Epidermal melanocyte (primary cell): ENCODE data around the gene UBE2F.
"Not testable (repeated sequence)": the region's sequence is repeated elsewhere in the genome, so short reads cannot be mapped to it uniquely, and the experiment has no call there.

ENCODE experiments used
- DNase-seq: peaks from one replicate; pipeline ENCODE4 v3.0.0; 2011; ENCODE audit warnings: low spot score; ENCODE audit not compliant: insufficient read length

UBE2F gene

GRCh38 chr2:237944302-237944701 is 22.5 kb upstream of the UBE2F start:
- DNase-seq: no peak

GRCh38 chr2:237946423-237946822 is 20.4 kb upstream of the UBE2F start:
- DNase-seq: no peak

DNA sequence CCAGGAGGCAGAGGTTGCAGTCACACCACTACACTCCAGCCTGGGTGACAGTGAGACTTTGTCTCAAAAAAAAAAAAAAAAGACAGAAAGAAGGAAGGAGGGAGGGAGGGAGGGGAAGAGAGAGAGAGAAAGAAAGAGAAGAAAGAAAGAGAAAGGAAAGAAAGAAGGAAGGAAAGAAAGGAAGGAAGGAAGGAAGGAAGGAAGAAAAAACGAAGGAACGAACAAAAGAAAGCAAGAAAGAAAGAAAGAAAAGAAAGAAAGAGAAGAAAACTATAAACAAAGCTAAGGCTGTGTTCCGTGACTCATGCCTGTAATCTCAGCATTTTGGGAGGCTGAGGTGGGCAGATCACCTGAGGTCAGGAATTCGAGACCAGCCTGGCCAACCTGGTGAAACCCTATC is 15.5 kb upstream of the UBE2F start:
- not testable (repeated sequence) for DNase-seq

DNA sequence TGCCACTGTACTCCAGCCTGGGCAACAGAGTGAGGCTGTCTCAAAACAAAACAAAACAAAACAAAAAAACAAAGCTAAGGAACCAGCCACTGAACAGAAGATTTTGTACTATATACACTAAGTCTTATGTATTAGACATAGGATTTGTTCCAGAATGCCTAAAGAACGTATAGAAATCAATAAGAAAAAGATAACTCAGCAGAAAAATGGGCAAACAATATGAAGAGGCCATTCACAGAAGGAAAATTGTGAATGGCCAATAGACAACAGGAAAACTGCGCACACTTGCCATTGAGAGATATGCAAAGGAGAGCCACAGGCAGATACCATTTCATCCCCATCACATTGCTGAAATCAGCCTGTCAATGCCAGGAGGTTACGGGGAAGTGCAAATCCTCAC is 14.9 kb upstream of the UBE2F start:
- no peak for DNase-seq

- DNase-seq: no peak
Observed at GRCh38 chr2:237952851-237953250, 14.0 kb upstream of the UBE2F start.

GRCh38 chr2:237955640-237956401 is 11.0 kb upstream of the UBE2F start:
- DNase-seq: no peak

- DNase-seq: no peak
Observed at GRCh38 chr2:237956402-237956736, 10.4 kb upstream of the UBE2F start.

- no peak for DNase-seq
Observed at GRCh38 chr2:237961637-237962036, 5.2 kb upstream of the UBE2F start.

DNA sequence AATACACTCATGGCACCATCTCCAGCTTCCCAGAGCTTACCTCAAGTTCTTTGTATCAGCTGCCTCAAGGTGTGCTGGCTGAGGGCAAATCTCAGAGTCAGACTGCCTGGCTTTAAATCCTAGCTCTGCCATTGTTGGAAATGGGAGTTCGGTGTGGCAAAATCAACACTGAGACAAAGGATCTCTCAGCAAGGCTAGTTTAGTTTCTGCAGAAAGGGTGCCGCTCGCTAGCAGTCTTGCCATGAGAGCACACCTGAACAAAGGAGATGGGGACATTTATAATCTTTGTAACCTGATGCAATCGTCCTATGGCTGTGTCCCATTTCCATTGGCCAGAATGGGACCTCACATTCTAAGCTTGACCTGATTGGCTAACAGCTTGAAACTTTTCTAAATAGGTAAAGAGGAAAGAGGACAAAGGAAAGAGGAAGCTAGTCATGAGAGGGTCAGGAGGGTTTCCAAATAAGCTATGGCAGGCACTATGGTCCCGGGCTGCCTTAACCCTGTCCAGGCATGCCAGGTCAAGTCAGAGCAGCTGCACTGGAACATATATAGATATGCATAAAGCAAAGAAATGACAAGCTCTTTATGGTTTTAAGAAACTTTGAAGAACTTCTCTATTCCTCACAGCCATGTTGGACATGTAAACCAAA is 4.3 kb upstream of the UBE2F start:
- DNase-seq: no peak

DNA sequence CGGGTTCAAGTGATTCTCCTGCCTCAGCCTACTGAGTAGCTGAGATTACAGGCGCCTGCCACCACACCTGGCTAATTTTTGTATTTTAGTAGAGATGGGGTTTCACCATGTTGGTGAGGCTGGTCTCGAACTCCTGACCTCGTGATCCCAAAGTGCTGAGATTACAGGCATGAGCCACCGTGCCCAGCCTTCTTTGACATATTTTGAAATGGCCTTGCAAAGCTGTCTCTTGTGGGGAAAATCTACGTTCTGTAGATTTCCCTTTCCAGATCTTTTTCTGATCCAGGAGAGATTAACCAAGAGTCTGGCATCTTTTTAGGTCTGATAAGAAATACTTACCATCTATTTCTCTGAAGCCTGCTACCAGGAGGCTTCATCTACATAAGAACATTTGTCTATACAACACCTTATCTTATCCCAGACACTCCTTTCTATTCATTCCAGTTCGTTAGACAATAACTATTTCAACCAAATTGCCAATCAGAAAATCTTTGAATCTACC is 3.3 kb upstream of the UBE2F start:
- not testable (repeated sequence) for DNase-seq

GRCh38 chr2:237964194-237964577 is 2.6 kb upstream of the UBE2F start:
- no peak for DNase-seq

DNA sequence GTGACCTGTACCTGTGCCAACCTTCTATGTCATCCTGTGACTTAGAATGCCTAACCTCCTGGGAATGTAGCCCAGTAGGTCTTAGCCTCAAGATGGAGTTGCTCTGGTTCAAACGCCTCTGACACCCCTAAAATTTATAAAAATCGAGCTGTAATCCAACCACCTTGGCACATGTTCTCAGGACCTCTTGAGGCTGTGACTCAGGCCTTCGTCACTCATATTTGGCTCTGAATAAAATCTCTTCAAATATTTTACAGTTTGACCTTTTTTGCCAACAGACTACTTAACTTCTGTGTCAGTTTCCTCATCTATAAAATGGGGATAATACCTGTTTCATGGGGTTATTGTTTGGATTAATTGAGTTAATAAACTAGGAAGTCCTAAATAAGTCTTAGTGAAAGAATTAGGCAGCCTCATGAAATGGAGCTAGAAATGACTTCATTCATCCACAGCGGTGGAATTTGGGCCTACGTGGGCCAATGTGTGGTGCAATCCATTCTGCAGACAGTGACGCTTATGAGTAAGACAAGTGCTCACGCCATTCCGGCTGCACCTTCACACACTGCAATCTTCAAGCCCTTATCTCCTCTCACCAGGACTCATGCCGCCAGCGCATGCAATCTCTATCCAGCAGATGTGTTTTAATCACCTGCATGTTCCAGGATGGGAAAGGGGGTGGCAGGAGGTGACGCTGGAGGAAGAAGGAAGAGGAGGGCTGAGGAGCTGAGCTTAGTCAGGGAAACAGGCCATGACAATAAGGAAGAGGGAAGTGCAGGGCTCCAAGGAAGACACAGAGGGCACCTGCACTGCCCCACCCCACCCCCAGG is 2.0 kb upstream of the UBE2F start:
- no peak for DNase-seq

DNA sequence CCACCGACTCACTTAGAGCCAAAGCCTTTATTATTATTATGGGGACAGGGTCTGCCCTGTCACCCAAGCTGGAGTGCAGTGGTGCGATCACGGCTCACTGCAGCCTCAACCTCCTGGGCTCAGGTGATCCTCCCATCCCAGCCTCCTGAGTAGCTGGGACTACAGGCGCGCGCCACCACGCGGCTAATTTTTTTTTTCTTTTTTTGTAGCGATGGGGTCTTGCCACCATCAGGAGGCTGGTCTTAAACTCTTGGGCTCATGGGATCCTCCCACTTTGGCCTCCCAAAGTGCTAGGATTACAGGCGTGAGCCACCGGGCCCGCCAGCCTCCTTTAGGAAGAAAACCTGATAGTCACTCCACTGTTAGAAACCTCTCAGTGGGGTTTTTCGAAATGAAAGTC is 970 bp upstream of the UBE2F start:
- DNase-seq: not testable (repeated sequence)

DNA sequence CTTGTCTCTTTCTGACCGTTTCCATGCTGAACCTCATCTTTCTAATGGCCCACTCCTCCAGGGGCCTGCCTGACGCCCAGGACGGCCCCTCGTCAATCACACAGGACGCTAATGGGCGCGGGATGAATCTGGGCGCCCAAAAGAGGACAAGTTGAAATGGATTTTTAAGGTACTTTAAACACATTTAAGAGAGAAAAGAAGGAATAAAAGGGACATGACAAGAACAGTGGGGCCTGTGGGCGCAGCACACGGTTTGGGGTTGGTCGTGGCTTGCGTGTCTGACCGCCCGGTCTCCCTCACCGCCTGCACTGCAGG is 607 bp upstream of the UBE2F start:
- no peak for DNase-seq

GRCh38 chr2:237967463-237967951 is 693 bp downstream of the UBE2F start:
- DNase-seq: no peak

- peak; percentile 93 for DNase-seq
Observed at GRCh38 chr2:237968048-237968862, 1.4 kb downstream of the UBE2F start.

- no peak for DNase-seq
Observed at GRCh38 chr2:237971661-237972060, 4.8 kb downstream of the UBE2F start.

DNA sequence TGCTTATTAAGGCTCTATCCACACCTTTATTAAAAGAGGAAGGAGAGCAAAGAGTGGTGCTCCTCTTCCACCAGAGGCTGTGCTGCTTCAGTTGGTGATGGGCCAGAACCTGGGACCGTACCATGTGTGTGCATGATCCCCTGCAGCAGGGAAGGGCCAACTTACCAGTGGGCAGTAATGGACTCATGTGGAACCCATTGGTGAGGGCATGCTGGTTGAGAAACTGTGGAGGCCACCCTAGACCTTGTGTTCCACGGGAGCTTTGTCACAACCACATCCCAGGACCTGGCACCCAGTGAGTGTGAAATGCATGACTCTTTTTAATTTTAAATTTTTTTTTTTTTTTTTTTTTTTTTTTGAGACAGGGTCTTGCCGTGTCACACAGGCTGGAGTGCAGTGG is 5.4 kb downstream of the UBE2F start:
- no peak for DNase-seq

DNA sequence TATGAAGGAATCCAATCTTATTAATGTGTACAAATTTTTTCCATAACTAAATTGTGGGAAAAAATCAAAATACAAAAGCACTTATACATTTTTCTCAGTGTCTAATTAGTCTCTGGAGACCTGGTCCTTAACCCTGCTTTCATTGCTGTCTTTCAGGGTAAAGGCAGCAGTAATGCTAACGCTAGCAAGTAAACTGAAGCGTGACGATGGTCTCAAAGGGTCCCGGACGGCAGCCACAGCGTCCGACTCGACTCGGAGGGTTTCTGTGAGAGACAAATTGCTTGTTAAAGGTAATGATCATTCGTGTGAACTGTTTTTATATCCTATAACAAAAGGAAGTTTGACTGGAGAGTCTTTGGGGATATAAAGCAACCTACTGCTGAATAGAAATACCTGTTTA is 6.1 kb downstream of the UBE2F start:
- no peak for DNase-seq

GRCh38 chr2:237977380-237977779 is 10.6 kb downstream of the UBE2F start:
- DNase-seq: no peak

GRCh38 chr2:237978058-237978712 is 11.4 kb downstream of the UBE2F start:
- no peak for DNase-seq
